Measurements from ENCODE around the gene BRMS1L. TPM values are rescaled to one million over a fixed set of nuclear protein-coding genes. Genes with fewer than 3 reads are reported as not detected.

Gene BRMS1L
- total RNA-seq, 6 experiments from 2014 or later = 7.1 to 10.1 (median 8.4) TPM

DNA sequence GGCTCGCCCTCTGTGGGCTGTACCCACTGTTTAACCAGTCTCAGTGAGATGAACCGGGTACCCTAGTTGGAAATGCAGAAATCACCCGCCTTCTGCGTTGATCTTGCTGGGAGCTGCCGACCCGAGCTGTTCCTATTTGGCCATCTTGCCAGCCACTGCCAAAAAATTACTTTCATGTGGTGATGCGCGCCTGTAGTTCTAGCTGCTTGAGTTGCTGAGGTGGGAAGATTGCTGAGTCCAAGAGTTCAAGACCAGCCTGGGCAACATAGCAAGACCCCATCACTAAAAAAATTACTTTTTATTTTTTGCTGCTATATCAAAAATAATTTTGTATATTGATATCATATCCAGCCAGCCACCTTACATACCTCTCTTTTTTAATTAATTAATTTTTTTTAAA, 18.4 kb downstream of the BRMS1L start:
- no peaks in the 10 kb centered on the region; the same call in 1 of the 2 replicates for H3K27me3 Mint-ChIP-seq (ENCODE audit: insufficient read depth)
- DNase-seq = no peak
- H3K9me3 Mint-ChIP-seq = peaks cover 37% of the 10 kb centered on the region
- TF ChIP-seq CTCF (IDR thresholded peaks at IDR 0.05) = no peak
- no peaks in the 10 kb centered on the region for H3K4me1 Mint-ChIP-seq (ENCODE audit: low read depth)
- no peak overlapping the region for H3K27ac Mint-ChIP-seq
- peaks cover 56% of the 10 kb centered on the region for H3K36me3 Mint-ChIP-seq (ENCODE audit: low read depth)
- no peak overlapping the region for H3K4me3 Mint-ChIP-seq

- no peaks in the 10 kb centered on the region; the same call in 1 of the 2 replicates for H3K27me3 Mint-ChIP-seq (ENCODE audit: insufficient read depth)
- no peak overlapping the region for H3K4me3 Mint-ChIP-seq
- TF ChIP-seq CTCF (IDR thresholded peaks at IDR 0.05) = no peak
- DNase-seq = no peak
- H3K36me3 Mint-ChIP-seq (ENCODE audit: low read depth) = peaks cover 47% of the 10 kb centered on the region
- H3K9me3 Mint-ChIP-seq = peaks cover 16% of the 10 kb centered on the region
- no peaks in the 10 kb centered on the region for H3K4me1 Mint-ChIP-seq (ENCODE audit: low read depth)
- no peak overlapping the region for H3K27ac Mint-ChIP-seq
Observed at GRCh38 chr14:35847636-35848035, 21.5 kb downstream of the BRMS1L start.

- no peak for DNase-seq
- Mint-ChIP-seq H3K36me3 (ENCODE audit: low read depth) (peaks cover 32% of the 10 kb centered on the region), H3K4me1 (ENCODE audit: low read depth) (no peaks in the 10 kb centered on the region), H3K27ac (no peak overlapping the region), H3K9me3 (peaks cover 8% of the 10 kb centered on the region; the same call in 1 of the 2 replicates), H3K27me3 (ENCODE audit: insufficient read depth) (no peaks in the 10 kb centered on the region; the same call in 1 of the 2 replicates), H3K4me3 (no peak overlapping the region)
- TF ChIP-seq CTCF (IDR thresholded peaks at IDR 0.05) = no peak
Observed at GRCh38 chr14:35849122-35849521, 23.0 kb downstream of the BRMS1L start.

- no peak for TF ChIP-seq CTCF (IDR thresholded peaks at IDR 0.05)
- H3K27me3 Mint-ChIP-seq (ENCODE audit: insufficient read depth) = no peaks in the 10 kb centered on the region; the same call in 1 of the 2 replicates
- peaks cover 7% of the 10 kb centered on the region; the same call in 1 of the 2 replicates for H3K4me1 Mint-ChIP-seq (ENCODE audit: low read depth)
- H3K9me3 Mint-ChIP-seq = peaks cover 8% of the 10 kb centered on the region; the same call in 1 of the 2 replicates
- no peak for DNase-seq
- no peak overlapping the region for H3K27ac Mint-ChIP-seq
- H3K4me3 Mint-ChIP-seq = no peak overlapping the region
- peaks cover 22% of the 10 kb centered on the region for H3K36me3 Mint-ChIP-seq (ENCODE audit: low read depth)
Observed at GRCh38 chr14:35851823-35852222, 25.7 kb downstream of the BRMS1L start.

DNA sequence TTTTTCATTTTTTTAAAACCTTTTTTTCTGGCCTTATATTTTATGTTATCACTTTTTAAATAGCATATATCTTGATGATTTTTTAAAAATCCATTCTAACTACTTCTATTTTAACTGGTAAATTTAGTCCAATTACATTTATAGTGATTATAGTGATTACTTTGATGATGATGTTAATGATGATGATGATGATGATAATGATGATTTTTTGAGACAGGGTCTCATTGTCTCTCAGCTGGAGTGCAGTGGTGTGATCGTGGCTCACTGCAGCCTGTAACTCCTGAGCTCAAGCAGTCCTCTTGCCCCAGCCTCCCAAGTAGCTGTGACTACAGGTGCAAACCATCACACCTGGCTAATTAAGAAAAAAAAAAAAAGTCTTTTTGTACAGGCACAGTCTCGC, 27.1 kb downstream of the BRMS1L start:
- Mint-ChIP-seq H3K9me3 (peaks cover 8% of the 10 kb centered on the region; the same call in 1 of the 2 replicates), H3K36me3 (ENCODE audit: low read depth) (peaks cover 22% of the 10 kb centered on the region), H3K4me1 (ENCODE audit: low read depth) (peaks cover 10% of the 10 kb centered on the region), H3K27me3 (ENCODE audit: insufficient read depth) (no peaks in the 10 kb centered on the region; the same call in 1 of the 2 replicates), H3K4me3 (no peak overlapping the region), H3K27ac (no peak overlapping the region)
- DNase-seq = no peak
- TF ChIP-seq CTCF (IDR thresholded peaks at IDR 0.05) = no peak

Data from HFFc6 (cell line).